Cardiac fibroblast (primary cell): ENCODE measurements around the gene ITPR2.
A peak's percentile ranks its signal among the peaks of the same experiment; 100 is the strongest.

ENCODE experiments used
- DNase-seq, 2 donors: peaks; one replicate each; pipeline versions ENCODE4 v3.0.0 to v3.0.0-alpha.2; 2010; ENCODE audit warnings: low read depth in 2 of 2
- H3K4me3 ChIP-seq, 2 donors: replicated peaks in 1 of 2; 1 replicate in 1 of 2; 2 replicates in 1 of 2; pipeline ENCODE4 v1.5.1; 2011; ENCODE audit warnings: low read depth in 2 of 2, low read length in 2 of 2, mild to moderate bottlenecking in 2 of 2, moderate library complexity in 1 of 2
- TF ChIP-seq, protein P1 (sequence below): IDR thresholded peaks from one replicate; pipeline ENCODE4 v1.5.1; 2011; ENCODE audit warnings: low read depth, mild to moderate bottlenecking, low read length, inconsistent platforms

ITPR2 gene

DNA sequence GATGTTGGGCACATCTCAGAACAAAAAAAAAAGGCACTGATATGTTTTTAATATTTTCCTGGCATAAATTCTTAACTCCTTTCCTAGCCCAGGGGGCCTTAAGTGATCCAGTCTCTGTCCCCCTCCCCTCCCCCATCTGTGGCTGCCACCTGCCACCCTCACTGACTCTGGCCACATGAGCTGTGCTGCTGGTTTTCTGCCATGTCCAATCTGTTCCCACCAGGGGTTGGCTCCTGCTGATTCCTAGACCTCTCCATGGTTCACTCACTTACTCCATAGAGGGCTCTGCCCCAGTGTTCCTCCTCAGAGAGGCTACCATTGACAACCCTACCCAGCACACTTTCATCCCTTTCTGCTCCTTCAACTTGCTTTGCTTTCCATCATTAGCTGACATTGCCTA, 474.3 kb downstream of the ITPR2 start:
- H3K4me3 ChIP-seq, result no peak overlapping the region
- TF ChIP-seq, protein P1, sequence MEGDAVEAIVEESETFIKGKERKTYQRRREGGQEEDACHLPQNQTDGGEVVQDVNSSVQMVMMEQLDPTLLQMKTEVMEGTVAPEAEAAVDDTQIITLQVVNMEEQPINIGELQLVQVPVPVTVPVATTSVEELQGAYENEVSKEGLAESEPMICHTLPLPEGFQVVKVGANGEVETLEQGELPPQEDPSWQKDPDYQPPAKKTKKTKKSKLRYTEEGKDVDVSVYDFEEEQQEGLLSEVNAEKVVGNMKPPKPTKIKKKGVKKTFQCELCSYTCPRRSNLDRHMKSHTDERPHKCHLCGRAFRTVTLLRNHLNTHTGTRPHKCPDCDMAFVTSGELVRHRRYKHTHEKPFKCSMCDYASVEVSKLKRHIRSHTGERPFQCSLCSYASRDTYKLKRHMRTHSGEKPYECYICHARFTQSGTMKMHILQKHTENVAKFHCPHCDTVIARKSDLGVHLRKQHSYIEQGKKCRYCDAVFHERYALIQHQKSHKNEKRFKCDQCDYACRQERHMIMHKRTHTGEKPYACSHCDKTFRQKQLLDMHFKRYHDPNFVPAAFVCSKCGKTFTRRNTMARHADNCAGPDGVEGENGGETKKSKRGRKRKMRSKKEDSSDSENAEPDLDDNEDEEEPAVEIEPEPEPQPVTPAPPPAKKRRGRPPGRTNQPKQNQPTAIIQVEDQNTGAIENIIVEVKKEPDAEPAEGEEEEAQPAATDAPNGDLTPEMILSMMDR, result no peak

DNA sequence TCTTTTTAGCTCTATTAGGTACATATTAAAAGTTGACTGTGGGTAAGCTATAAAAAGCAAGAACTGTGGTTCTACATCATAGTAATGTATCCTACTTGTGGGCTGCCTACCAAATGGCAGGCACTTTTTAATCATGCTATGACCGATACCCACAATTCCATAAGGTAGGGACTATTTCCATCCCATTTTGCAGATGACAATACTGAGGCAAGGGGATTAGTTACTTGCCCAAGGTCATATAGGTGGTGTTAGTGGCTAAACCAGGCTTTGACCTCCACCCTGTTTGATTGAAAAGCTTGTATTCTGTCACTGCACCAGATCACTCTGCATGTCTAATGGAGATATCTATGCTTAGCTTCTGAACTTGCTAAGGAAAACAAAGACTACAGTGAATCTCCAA, 485.7 kb downstream of the ITPR2 start:
- TF ChIP-seq, protein P1, result no peak
- no peak for DNase-seq
- H3K4me3 ChIP-seq, result no peak overlapping the region

More for the DNA sequence above, 474.3 kb downstream of the ITPR2 start:
- no peak for DNase-seq

DNA sequence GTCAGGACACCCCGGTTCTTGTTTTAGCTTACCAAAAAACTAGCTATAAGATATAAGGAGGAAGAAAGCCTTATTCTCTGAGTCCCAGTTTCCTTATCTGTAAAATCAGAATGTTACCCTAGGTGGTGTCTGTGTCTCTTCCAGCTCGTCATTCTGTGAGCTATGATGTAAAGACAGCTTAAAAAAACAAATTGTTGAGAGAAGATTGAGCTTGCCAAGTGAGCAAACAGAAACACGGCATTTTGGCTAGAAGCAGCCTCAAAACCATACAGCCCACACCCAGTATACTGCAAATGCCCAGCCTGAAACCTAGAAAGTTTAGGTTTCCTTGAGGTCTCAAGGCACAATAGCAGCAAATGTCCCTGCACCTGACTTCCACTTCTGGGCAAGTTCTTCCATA, 486.3 kb downstream of the ITPR2 start:
- peak in 1 of 2 donors; percentile 21 for DNase-seq
- TF ChIP-seq, protein P1, result no peak
- H3K4me3 ChIP-seq, result no peak overlapping the region

DNA sequence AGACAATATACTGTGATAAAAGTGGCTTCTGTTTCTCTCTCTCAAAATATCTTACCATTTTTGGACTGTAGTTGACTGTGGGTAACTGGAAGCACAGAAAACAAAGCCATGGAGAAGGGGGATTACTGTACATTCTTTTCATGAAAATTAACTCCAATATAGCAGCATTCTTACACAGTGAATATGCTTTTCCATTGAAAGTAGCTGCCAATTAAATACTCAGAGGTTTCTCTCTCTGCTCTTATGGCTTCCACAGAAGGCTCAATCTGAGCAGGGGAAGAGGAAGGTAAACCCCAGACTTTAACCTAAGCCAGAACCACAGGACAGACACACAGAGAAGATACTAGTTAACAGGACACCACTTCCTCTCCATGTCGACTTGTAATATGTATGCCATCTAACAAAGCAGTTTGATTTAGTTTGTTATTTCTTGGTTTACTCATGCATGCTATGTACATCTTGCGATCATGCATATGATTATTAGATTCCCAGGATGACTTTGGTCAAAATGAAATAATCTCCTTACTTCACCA, 487.5 kb downstream of the ITPR2 start:
- H3K4me3 ChIP-seq, result no peak overlapping the region
- no peak for DNase-seq
- TF ChIP-seq, protein P1, result no peak

DNA sequence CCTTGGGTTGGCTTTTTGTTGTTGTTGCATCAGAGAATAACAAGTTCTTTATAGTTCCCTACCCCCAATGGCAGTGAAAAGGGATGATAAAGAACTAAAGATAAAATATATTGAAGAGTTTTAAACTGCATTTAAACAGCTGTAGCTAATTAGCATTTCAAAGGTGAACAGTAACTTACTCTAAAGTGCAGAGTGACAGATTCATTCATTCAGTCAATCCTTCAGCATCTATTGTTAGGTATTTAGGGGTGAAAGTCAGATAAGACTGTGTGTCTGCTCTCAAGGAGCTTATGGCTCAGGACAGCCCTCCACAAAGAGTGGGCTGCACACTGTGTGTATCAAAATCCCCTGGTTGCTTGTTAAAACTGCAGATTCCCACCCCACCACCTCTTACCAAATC, 491.5 kb downstream of the ITPR2 start:
- TF ChIP-seq, protein P1, result no peak
- H3K4me3 ChIP-seq, result no peak overlapping the region
- no peak for DNase-seq

DNA sequence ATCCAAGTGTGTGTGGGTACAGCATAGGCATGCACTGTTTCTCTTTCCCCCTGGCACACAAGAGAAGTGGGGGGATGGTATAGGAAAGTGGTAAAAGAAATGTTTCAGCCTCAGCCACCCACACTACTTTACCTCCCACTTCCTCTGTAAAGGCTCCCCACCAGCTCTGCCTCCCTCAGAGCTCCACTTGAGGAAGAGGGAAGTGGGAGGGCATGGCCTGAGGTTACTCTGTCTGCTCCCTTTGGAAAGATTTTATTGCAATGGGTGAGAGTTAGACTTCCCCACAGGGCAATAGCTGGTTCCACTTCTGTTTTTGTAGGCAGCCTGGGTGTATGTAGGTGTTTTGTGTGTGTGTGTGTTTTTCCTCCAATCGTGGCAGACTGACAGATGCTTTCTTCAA, 492.3 kb downstream of the ITPR2 start:
- TF ChIP-seq, protein P1, result no peak
- peak in 1 of 2 donors; percentile 5 for DNase-seq
- no peak overlapping the region for H3K4me3 ChIP-seq

DNA sequence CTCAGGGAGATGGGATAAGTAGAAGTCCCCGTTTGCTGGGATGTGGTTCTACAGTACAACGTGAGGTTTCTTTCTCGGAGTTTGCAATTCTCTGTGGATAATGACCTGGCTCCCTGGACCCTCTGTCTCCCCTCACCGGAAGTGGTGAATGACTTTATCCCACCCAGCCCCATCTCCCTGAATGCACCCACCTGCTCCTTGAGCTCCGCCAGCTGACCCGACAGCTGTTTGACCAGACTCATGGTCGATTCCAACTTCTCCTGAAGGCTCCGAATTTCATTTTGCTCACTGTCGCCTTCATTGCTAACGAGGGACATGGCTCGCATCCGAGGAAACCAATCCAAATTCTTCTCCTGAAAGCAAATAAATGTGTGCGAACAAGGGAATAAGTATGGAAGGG, 493.0 kb downstream of the ITPR2 start:
- no peak for DNase-seq
- TF ChIP-seq, protein P1, result no peak
- no peak overlapping the region for H3K4me3 ChIP-seq
